ENCODE results near the gene PLEKHA8.

- TF ChIP-seq POLR2AphosphoS5 (IDR thresholded peaks at IDR 0.05) (no peak), EP300 (IDR thresholded peaks at IDR 0.05; ENCODE audit: low read depth) (no peak), POLR2A (IDR thresholded peaks at IDR 0.05) (no peak)
These were observed 51.7 kb downstream of the PLEKHA8 start for GRCh38 chr7:30079880-30080279.

All from transverse colon (tissue), 3 donors.